ENCODE measurements around the gene KNCN.

GRCh38 chr1:46551597-46552095 is at the start of gene KNCN:
- TF ChIP-seq ZNF384 (IDR thresholded peaks at IDR 0.05): no peak
- no peak for TF ChIP-seq SP1 (IDR thresholded peaks at IDR 0.05)
- no peak for TF ChIP-seq L3MBTL2 (conservative IDR thresholded peaks at IDR 0.05)
- TF ChIP-seq NFRKB (IDR thresholded peaks at IDR 0.05): no peak
- no peak for TF ChIP-seq FOXK2 (IDR thresholded peaks at IDR 0.05)
- no peak for TF ChIP-seq BHLHE40 (IDR thresholded peaks at IDR 0.05; ENCODE audit: borderline replicate concordance)
- no peak for TF ChIP-seq FOXA1 (IDR thresholded peaks at IDR 0.05)
- TF ChIP-seq ELF4 (IDR thresholded peaks at IDR 0.05): no peak
- no peak for TF ChIP-seq HDGF (IDR thresholded peaks at IDR 0.05; ENCODE audit: borderline replicate concordance)
- no peak for TF ChIP-seq CTBP1 (IDR thresholded peaks at IDR 0.05; ENCODE audit: borderline replicate concordance)
- no peak for TF ChIP-seq SUZ12 (IDR thresholded peaks at IDR 0.05)

All from HEK293T (cell line).